ENCODE results near the gene CIITA.

CIITA gene

DNA sequence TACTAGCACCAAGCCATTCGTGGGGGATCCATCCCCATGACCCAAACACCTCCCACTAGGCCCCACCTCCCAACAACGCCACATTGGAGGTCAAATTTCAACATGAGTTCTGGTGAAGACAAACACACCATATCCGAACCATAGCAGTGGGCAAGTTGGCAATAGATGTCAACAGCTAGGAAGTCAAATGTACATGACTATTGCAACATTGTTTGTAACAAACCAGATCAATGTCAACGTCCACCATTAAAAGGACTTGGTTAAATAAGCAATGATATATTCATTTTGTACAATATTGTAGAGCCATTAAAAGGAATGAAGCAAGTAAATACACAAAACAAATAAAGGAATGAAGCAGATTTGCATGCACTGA is 26.5 kb upstream of the CIITA start:
- no peak for DNase-seq

DNA sequence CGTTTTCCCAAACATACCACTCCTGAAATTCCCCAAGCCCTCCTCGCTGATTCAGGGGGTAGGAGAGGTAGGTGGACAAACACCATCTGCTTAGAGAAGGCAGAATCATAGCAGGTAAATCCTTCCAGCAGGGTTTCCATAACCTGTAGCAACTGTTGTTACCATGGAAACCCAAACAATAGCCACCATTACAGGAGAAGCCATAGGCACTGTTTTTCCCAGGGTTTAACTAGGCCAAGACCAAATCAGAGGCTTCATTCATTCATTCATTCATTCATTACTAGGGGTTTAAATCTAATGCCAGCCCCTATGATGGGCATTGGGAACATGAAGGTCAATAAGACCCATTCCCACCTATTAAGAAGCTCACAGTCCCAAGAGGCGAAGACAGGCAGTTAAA is 25.5 kb upstream of the CIITA start:
- DNase-seq, result no peak

DNA sequence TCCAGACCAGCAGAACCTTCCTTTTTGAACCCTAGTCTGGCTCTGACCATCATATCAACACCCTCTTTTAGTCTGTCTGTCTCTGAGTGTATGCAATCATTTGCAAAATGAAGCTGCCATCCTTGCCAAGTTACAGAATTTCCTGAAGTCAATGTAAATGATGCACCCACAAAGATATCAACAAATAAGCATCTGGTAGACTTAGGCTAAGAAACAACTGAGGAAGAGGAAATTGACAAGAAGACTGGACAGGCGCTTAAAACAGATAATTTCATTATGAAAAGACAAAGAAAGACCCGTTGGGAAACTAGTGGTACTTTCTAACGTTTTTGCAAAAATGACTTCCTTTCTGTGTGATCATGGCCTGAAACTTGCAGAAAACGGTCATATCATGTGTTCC is 24.7 kb upstream of the CIITA start:
- no peak for DNase-seq

DNA sequence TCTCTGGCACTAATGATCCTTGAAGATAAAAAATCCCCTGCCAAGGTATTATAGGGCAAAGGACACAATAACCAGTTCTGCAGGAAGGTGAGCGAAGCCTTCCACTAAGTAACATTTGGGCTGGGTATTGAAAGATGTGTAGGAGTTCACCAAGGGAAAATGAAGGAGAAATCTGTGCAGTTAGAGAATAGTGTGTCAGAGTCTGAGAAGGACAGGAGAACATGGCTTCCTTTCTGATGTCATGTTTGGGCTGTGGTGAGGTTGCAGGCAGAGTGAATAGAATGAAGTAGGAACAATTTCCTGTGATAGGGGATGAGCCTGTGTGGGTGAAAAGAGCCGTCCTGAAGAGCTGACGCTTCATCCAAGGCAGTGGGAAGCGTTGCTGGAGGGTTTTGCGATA is 24.1 kb upstream of the CIITA start:
- no peak for DNase-seq

- no peak for DNase-seq
Observed at GRCh38 chr16:10856042-10856441, 21.0 kb upstream of the CIITA start.

DNA sequence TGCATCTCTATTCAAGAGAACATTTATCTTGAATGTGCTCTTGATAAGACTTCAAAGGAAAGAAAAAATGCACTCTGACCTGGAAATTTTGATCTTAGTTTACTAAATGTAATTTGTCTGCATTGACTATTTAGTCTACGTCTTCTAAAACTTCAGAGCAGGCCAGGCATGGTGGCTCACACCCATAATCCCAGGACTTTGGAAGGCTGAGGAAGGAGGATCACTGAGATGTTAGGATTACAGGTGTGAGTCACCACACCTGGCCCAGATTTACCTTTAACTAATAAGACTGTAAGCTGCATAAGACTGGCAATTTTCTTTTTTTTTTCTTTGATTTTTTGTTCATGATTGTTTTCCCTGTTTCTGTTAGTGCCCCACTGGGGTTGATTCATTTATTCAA is 18.8 kb upstream of the CIITA start:
- no peak for DNase-seq

DNA sequence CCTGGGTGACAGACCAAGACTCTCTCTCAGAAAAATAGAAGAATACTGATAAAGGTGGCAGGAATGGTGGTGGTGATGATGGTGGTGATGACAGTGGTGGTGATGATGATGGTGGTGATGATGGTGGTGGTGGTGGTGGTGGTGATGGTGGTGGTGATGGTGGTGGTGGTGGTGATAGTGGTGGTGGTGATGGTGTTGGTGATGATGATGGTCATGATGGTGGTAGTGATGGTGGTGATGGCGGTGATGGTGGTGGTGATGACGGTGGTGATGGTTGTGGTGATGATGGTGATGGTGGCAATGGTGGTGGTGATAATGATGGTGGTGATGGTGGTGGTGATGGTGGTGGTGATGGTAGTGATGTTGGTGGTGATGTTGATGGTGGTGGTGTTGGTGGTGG is 18.0 kb upstream of the CIITA start:
- DNase-seq, result no peak

DNA sequence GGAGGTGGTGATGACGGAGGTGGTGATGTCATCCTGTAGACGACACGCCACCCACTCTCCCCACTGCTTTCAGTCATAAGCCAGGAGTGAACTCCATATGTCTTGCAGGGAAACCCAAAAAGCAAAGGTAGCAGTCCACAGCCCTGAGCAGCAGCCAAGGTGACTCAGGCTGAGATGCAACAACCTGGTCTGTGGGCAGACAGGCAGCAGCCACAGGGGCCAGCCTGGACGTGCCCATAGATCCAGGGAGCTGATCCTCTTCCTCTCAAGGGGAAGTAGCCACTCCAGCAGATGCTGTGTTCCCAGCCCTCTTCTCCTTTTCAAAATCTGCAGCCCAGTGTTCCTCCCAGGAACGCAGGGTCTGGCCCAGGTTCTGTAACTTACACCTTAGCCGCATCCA is 17.3 kb upstream of the CIITA start:
- DNase-seq, result no peak

- DNase-seq, result peak; percentile 51
Observed at GRCh38 chr16:10862438-10862837, 14.6 kb upstream of the CIITA start.

- no peak for DNase-seq
Observed at GRCh38 chr16:10865991-10866966, 10.7 kb upstream of the CIITA start.

DNA sequence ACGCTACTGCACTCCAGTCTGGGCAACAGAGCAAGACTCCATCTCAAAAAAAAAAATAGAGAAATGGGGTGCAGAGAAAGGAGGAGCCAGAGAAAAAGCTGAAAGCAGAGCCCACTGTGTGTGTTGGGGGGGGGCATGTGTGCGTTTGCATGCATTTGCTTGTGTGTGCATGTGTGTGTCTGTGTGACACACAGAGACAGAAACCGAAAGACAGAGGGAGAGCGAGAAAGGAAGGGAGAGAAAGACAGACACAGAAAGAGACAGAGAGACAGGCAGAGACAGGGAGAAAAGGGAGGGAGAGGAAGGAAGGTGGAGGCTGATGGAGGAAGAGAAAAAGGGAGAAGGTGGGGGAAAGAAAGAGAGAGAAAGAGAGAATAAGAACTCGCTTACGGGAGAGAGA is 9.8 kb upstream of the CIITA start:
- DNase-seq, result no peak

- DNase-seq, result no peak
Observed at GRCh38 chr16:10868104-10868595, 8.9 kb upstream of the CIITA start.

DNA sequence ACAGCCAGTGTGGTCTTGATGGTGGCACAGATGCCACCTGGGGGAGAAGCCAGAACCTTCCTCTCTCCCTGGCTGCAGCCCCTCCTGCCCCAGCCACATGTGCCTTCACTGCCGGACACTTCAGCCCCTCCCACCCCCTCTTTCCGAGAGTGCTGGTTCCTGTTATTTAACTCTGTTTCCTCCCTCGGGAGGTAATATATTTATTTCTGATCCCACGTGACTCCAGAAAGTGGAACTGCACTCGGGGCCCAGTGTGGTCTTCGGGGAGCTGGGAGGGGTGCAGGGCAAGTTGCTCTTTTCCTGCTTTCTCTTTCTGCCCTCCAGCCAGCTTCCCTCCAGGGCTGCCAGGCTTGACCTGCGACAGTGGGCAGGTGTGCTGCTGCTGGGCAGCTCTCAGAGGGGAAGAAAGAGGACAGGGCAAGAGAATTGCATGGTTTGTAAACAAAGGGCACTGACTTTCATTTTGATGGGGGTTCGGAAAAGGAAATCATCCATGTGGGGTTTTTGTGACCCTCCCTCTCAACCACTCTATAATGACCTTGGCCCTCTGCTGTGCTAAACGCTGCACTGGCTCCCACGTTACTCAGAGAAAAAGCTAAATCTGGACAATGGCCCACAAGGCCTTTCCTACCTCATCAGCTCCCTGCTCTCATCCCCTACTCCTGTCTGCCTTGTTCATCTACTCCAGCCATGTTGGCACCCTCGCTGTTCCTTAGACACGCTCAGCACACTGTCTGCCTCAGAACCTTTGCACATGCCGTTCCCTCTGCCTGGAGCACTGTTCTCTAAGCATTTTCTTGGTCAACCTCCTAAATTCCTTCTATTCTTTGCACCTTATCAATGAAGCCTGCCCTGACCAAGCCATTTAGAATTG is 8.2 kb upstream of the CIITA start:
- peak; percentile 47 for DNase-seq

DNA sequence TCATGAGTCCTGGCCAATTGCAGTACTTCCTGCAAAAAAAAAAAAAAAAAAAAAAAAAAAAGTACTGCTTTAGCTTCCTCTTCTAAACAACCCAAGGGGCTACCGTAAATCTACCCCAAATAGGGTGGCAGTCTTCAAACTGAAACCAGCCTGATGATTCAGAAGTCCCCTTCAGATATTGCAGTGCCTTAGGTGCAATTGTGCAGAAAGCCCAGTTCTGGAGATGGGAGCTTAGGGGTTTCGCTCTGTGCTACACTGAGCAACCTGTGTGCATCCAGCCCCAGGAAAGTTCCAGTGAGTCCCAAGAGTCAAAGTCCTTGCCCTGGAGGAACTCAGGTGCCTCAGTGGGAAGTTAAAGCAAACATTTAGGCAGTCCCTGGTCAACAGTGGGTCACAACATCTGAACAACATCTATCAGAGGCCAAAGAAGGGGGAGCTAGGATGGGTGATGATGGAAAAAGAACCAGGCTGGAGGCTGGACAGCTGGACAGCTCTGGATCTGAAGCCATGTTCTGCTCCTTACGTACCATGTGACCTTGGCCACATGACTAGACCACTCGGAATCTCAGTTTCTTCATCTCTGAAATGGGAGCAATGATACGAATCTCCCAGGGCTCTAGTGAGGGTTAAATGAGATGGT is 6.7 kb upstream of the CIITA start:
- DNase-seq, result peak; percentile 91

DNA sequence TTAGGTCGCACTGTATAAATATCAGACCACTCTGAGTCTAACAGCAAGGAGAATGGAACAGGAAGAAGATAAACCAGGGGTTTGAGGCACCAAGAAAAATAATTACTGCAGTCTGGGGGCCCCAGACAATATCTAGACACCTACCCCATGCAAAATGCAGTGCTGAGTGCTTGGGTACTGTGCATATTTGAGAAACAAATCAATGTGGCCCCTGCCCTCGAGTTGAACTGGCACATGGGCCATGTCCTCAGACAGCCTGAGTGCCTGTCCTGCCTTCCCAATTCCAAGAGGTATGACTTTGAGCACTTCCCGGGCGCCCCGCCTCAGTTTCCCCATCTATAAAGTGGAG is 6.2 kb upstream of the CIITA start:
- DNase-seq, result no peak

GRCh38 chr16:10871157-10871991 is 5.6 kb upstream of the CIITA start:
- peak; percentile 95 for DNase-seq

GRCh38 chr16:10876315-10876714 is 687 bp upstream of the CIITA start:
- no peak for DNase-seq

GRCh38 chr16:10877472-10877946 is 507 bp downstream of the CIITA start:
- peak; percentile 44 for DNase-seq

GRCh38 chr16:10878328-10878643 is 1.3 kb downstream of the CIITA start:
- DNase-seq, result peak; percentile 58

- DNase-seq, result peak; percentile 70
Observed at GRCh38 chr16:10878644-10879501, 1.9 kb downstream of the CIITA start.
